Panc1 (cell line): Measurements from ENCODE around the gene STOM. TPM values are rescaled to one million over a fixed set of nuclear protein-coding genes. Genes with fewer than 3 reads are reported as not detected.
A peak's percentile ranks its signal among the peaks of the same experiment; 100 is the strongest.

Source experiments
- ATAC-seq: fragments of 200-7000 bp; cut with Tn5 transposase; 2 replicates; pipeline ENCODE4 v1.9.1; 2020; ENCODE audit warnings: mild to moderate bottlenecking, moderate library complexity
- BruUV-seq: library from RNA; stranded (reverse); fragments of 400-500 nt; replicated peaks from 2 replicates; lab custom pipeline; 2021; lab: Mats Ljungman, UMichigan
- CTCF ChIA-PET: fragments of 300-600 bp; sonication (Branson Sonifier 250); formaldehyde crosslinking; loops from one replicate; lab custom pipeline; 2022; ENCODE audit warnings: antibody characterized with exemption; lab: Charles Lee
- POLR2A ChIA-PET: fragments of 300-600 bp; sonication (Branson Sonifier 250); formaldehyde crosslinking; loops from one replicate; lab custom pipeline; 2022; ENCODE audit warnings: antibody characterized with exemption; lab: Charles Lee
- DNase-seq: peaks from one replicate; pipeline ENCODE4 v3.0.0-alpha.2; 2010; ENCODE audit warnings: low read depth, low spot score
- H3K27ac ChIP-seq: 2 replicates; pipeline ENCODE4 v1.5.1; 2011; ENCODE audit warnings: mild to moderate bottlenecking, low read length, inconsistent platforms
- H3K27me3 ChIP-seq: fragments of 200-500 bp; sonication (Bioruptor generic); 2 replicates; pipeline ENCODE4 v1.6.0; 2014; ENCODE audit warnings: low read length, inconsistent platforms; ENCODE audit not compliant: control insufficient read depth, insufficient read depth
- H3K36me3 ChIP-seq: fragments of 200-500 bp; sonication (Bioruptor generic); 2 replicates; pipeline ENCODE4 v1.5.1; 2014; ENCODE audit warnings: inconsistent platforms, mild to moderate bottlenecking, low read length, moderate library complexity; ENCODE audit not compliant: control insufficient read depth, insufficient read depth
- H3K4me1 ChIP-seq: 2 replicates; pipeline ENCODE4 v1.5.1; 2011; ENCODE audit warnings: inconsistent platforms, mild to moderate bottlenecking, low read length, moderate library complexity; ENCODE audit not compliant: control insufficient read depth, insufficient read depth
- H3K4me3 ChIP-seq, 2 experiments: 2 replicates each; pipeline ENCODE4 v1.5.1; 2011 to 2012; ENCODE audit warnings: low read depth in 2 of 2, low read length in 2 of 2, mild to moderate bottlenecking in 2 of 2, inconsistent platforms in 1 of 2, moderate library complexity in 1 of 2
- H3K9me3 ChIP-seq: fragments of 200-500 bp; sonication (Bioruptor generic); 2 replicates; pipeline ENCODE4 v1.5.1; 2014; ENCODE audit warnings: low read depth, mild to moderate bottlenecking, inconsistent platforms, low read length, moderate library complexity; ENCODE audit not compliant: control insufficient read depth, insufficient read depth
- POLR2AphosphoS5 ChIP-seq: IDR thresholded peaks from 2 replicates; pipeline ENCODE4 v1.6.1; 2012; ENCODE audit warnings: mild to moderate bottlenecking, low read depth, low read length, moderate library complexity
- SIN3A ChIP-seq: IDR thresholded peaks from 2 replicates; pipeline ENCODE4 v1.6.1; 2012; ENCODE audit warnings: low read depth, mild to moderate bottlenecking, low read length, moderate library complexity, borderline replicate concordance; ENCODE audit not compliant: insufficient read depth
- TCF7L2 ChIP-seq: IDR thresholded peaks from 2 replicates; pipeline ENCODE4 v1.6.1; 2011; ENCODE audit warnings: mild to moderate bottlenecking, low read depth, low read length, inconsistent platforms
- in situ Hi-C: cut with HindIII; loops from 2 replicates; pipeline ENCODE4 v1.10.0; 2016; ENCODE audit warnings: low sequenced_read_pairs, low pct_unique_long_range_greater_than_20kb
- intact Hi-C: fragments of 100-400 bp; cut with micrococcal nuclease; formaldehyde crosslinking; loops from one replicate; pipeline ENCODE4 v1.10.0; 2022; ENCODE audit not compliant: unreplicated experiment
- total RNA-seq: library from RNA; stranded (reverse); gene quantifications from one replicate; pipeline ENCODE4 v1.2.1, GENCODE V29; 2021; ENCODE audit not compliant: unreplicated experiment
- TF ChIP-seq, protein P1 (sequence below), 2 experiments: IDR thresholded peaks; 2 replicates each; pipeline ENCODE4 v1.6.1; 2011 to 2012; ENCODE audit warnings: low read depth in 2 of 2, control low read depth in 1 of 2, low read length in 1 of 2, mild to moderate bottlenecking in 1 of 2, moderate library complexity in 1 of 2; ENCODE audit not compliant: insufficient read depth in 1 of 2
- TF ChIP-seq, protein P2 (sequence below): fragments of 450-650 bp; IDR thresholded peaks from 2 replicates; pipeline ENCODE4 v1.5.1; 2017; ENCODE audit warnings: mild to moderate bottlenecking

Gene STOM
- total RNA-seq, 1 experiment from 2014 or later = 81.2 TPM

DNA sequence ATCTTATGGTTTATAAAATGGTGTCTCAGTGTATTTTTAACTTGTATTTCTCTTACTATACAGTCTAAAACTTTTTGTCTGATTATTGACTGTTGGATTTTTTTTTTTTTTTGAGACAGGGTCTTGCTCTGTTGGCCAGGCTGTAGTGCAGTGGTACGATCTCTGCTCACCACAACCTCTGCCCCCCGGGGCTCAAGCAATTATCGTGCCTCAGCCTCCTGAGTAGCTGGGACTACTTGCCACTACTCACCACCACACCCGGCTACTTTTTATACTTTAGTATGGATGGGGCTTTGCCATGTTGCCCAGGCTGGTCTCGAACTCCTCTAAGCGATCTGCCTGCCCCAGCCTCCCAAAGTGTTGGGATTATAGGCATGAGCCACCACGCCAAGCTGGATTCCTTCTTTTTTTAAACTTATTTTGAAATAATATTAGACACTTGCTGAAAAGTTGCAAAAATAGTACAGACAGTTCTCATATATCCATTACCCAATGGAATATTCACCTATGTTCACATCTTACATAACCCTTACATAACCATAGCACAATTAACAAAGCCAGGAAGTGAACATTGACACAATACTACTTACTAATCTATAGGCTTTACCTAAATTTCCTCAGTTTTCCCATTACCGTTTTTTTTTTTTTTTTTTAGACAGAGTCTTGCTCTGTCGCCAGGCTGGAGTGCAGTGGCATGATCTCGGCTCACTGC, 47.2 kb downstream of the STOM start:
- DNase-seq = no peak
- Histone ChIP-seq H3K36me3 (peaks cover 5% of the 10 kb centered on the region; the same call in 1 of the 2 replicates), H3K9me3 (no peaks in the 10 kb centered on the region), H3K27ac (peak overlapping the region; percentile 1; the same call in 1 of the 2 replicates), H3K27me3 (no peaks in the 10 kb centered on the region), H3K4me1 (peaks cover 6% of the 10 kb centered on the region; the same call in 1 of the 2 replicates), H3K4me3 (no peak overlapping the region)
- POLR2A ChIA-PET = no interaction called here
- ATAC-seq = no peak; the same call in 1 of the 2 replicates
- in situ Hi-C loops (no loop called here), intact Hi-C loops (no loop called here)
- CTCF ChIA-PET = no interaction called here
- BruUV-seq = no TSS peak
- TF ChIP-seq, protein P1, sequence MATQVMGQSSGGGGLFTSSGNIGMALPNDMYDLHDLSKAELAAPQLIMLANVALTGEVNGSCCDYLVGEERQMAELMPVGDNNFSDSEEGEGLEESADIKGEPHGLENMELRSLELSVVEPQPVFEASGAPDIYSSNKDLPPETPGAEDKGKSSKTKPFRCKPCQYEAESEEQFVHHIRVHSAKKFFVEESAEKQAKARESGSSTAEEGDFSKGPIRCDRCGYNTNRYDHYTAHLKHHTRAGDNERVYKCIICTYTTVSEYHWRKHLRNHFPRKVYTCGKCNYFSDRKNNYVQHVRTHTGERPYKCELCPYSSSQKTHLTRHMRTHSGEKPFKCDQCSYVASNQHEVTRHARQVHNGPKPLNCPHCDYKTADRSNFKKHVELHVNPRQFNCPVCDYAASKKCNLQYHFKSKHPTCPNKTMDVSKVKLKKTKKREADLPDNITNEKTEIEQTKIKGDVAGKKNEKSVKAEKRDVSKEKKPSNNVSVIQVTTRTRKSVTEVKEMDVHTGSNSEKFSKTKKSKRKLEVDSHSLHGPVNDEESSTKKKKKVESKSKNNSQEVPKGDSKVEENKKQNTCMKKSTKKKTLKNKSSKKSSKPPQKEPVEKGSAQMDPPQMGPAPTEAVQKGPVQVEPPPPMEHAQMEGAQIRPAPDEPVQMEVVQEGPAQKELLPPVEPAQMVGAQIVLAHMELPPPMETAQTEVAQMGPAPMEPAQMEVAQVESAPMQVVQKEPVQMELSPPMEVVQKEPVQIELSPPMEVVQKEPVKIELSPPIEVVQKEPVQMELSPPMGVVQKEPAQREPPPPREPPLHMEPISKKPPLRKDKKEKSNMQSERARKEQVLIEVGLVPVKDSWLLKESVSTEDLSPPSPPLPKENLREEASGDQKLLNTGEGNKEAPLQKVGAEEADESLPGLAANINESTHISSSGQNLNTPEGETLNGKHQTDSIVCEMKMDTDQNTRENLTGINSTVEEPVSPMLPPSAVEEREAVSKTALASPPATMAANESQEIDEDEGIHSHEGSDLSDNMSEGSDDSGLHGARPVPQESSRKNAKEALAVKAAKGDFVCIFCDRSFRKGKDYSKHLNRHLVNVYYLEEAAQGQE (IDR thresholded peaks at IDR 0.05; ENCODE audit: insufficient read depth in 1 of 2, low read depth in 2 of 2, low read length in 1 of 2) = no peak
- TF ChIP-seq, protein P2, sequence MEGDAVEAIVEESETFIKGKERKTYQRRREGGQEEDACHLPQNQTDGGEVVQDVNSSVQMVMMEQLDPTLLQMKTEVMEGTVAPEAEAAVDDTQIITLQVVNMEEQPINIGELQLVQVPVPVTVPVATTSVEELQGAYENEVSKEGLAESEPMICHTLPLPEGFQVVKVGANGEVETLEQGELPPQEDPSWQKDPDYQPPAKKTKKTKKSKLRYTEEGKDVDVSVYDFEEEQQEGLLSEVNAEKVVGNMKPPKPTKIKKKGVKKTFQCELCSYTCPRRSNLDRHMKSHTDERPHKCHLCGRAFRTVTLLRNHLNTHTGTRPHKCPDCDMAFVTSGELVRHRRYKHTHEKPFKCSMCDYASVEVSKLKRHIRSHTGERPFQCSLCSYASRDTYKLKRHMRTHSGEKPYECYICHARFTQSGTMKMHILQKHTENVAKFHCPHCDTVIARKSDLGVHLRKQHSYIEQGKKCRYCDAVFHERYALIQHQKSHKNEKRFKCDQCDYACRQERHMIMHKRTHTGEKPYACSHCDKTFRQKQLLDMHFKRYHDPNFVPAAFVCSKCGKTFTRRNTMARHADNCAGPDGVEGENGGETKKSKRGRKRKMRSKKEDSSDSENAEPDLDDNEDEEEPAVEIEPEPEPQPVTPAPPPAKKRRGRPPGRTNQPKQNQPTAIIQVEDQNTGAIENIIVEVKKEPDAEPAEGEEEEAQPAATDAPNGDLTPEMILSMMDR = no peak
- no peak for TF ChIP-seq TCF7L2
- TF ChIP-seq POLR2AphosphoS5 = no peak
- no peak for TF ChIP-seq SIN3A

DNA sequence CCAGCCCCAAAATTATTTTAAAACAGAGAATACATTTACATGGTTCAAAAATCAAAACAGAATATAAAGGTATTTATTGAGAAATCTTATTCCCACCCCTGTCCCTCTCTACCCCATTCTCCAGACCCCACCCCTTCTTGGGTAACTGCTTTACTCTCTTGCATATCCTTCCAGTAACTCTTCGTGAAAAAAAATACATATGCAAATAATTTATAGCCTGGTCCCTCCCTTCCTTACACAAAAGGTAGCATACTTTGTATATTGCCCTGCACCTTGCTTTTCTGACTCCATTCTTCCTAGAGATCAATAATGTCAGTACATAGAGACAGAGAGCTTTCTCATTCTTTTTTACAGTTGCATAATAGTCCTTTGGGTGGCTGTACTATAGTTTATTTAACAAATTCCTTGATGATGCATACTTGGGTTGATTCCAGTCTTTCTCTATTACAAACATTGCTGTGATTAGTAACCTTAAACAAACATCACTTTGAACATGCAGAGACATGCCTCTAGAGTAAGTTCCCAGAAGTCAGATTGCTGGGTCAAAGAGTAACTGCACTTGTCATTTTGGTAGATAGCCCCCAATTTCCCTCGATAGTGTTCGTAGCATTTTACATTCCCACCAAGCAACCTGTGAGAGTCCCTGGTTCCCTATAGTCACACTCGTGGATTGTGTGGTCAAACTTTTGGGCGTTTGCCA, 47.9 kb downstream of the STOM start:
- no peak for TF ChIP-seq POLR2AphosphoS5
- no peak for TF ChIP-seq SIN3A
- TF ChIP-seq TCF7L2 = no peak
- TF ChIP-seq, protein P1 (IDR thresholded peaks at IDR 0.05; ENCODE audit: insufficient read depth in 1 of 2, low read depth in 2 of 2, low read length in 1 of 2) = no peak
- TF ChIP-seq, protein P2 = no peak
- Histone ChIP-seq H3K4me1 (peaks cover 6% of the 10 kb centered on the region; the same call in 1 of the 2 replicates), H3K36me3 (peaks cover 9% of the 10 kb centered on the region), H3K9me3 (no peaks in the 10 kb centered on the region), H3K4me3 (no peak overlapping the region), H3K27me3 (no peaks in the 10 kb centered on the region), H3K27ac (peak overlapping the region; percentile 48; the same call in 1 of the 2 replicates)
- intact Hi-C loops (no loop called here), in situ Hi-C loops (no loop called here)
- ChIA-PET POLR2A (no interaction called here), CTCF (no interaction called here)
- DNase-seq (peak; percentile 89), ATAC-seq (peak; percentile 75)
- no TSS peak for BruUV-seq
